T follicular helper cell (primary cell): ENCODE measurements around the gene FZD10.

Source experiments
- DNase-seq: peaks from one replicate; pipeline ENCODE4 v3.0.0-alpha.2; 2020; ENCODE audit warnings: low read depth

The FZD10 gene

GRCh38 chr12:130205495-130205894 is 43.2 kb downstream of the FZD10 start:
- DNase-seq, result no peak

GRCh38 chr12:130212384-130212989 is 50.2 kb downstream of the FZD10 start:
- DNase-seq, result no peak

DNA sequence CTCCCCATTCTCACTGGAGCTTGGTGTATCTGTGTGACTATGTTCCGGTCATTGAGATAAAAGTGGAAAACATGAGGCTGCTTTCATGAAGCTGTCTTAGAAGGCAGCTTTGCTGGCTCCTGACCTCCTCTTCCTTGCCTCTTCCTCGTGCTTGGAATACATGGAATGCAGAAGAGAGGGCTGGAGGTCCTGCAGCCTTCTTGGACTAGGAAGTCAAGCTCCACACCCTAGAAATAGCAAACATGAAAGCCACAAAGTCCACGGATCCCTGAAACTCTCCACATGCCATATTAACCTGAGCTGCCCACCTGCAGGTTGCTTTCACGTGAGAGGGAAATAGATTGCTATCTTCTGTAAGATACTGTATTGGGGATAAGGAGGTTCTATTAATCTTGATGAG is 51.0 kb downstream of the FZD10 start:
- DNase-seq, result no peak

GRCh38 chr12:130214686-130215395 is 52.6 kb downstream of the FZD10 start:
- DNase-seq, result no peak
